Stimulated activated CD4-positive, alpha-beta T cell treated with anti-CD3 and anti-CD28 coated beads, Interleukin-15, amount 100 ng/mL, for 1 hour (primary cell): Measurements from ENCODE around the gene VANGL2.

Experiments used
- DNase-seq, 2 donors: peaks; one replicate each; pipeline ENCODE4 v3.0.0-alpha.2; 2020; ENCODE audit warnings: low read depth in 1 of 2, low spot score in 1 of 2

VANGL2 gene

DNA sequence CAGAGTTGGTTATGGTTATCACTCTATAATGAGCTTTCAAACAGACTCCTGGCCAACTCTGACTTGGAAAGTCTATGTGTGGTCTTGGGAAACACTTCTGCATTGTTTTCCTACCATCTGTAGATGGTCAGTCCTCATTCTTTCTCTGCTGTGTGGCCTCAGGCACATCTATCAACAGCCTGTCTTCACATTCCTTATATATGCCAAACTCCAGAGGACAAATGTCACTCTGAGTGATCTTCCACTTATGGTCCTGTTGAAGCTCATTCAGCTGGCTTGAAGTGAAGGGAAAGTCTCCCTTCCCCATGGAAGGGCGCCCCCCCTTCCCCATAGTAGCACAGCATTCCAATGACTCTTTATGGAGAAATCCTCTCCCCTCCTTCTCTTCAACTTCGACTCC lies 58.7 kb downstream of the VANGL2 start:
- no peak for DNase-seq

DNA sequence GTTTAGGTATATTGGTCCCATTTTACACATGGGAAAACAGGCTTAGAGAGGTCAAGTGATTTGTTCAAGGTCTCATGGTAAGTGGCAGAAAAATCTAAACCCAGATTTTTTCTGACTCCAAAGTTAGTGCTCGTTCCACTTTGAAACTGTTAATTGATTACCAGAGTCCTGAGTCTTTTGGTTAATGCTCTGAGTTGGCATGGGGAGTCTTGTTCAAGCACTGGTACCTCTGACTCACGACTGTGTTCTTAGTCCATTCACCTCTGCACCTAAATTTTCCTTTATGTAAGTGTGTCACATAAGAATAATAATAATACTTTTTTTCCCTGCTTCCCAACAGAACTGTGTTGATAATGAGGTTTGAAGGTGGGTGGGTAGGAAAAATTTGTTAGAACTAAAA lies 59.3 kb downstream of the VANGL2 start:
- DNase-seq = no peak

GRCh38 chr1:160460214-160460642 lies 59.9 kb downstream of the VANGL2 start:
- no peak for DNase-seq

DNA sequence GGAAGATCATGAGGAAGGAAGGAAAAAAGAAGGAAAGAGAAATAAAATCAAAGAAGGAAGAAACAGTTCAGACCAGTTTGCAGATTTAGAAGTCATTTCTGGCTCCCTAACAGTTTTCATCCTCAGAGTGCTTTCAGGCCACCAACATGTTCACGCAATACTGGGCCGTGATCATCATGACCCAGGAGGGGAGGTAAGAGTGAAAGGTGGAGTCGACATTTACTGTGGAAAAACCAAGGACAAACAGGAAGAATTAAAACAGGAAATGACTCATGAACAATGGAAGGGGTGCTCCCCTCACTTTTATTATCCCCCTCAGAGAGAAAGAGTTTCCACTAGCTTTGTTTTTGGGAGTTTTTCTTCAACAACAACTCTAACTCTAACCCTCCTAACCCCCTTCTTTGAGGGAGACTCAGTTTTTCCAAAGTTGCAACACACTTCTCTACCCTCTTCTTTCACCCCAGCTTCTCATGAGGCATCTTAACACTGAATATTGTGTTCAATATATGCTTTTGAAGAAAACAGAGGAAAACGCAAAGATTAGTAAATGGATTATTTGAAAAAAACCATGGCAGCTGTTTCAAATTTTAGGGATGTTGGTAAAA lies 60.4 kb downstream of the VANGL2 start:
- no peak for DNase-seq

DNA sequence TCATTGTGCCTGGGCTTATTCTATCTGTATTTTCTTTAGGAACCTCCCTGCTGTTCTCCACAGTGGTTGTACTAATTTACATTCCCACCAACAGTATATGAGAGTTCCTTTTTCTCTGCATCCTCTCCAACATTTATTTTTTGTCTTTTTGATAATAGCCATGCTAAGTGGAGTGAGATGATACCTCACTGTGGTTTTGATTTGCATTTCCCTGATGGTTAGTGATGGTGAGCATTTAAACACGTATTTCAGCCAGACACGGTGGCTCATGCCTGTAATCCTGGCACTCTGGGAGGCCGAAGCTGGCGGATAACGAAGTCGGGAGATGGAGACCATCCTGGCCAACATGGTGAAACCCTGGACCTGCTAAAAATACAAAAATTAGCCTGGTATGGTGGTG lies 64.8 kb downstream of the VANGL2 start:
- DNase-seq = no peak

DNA sequence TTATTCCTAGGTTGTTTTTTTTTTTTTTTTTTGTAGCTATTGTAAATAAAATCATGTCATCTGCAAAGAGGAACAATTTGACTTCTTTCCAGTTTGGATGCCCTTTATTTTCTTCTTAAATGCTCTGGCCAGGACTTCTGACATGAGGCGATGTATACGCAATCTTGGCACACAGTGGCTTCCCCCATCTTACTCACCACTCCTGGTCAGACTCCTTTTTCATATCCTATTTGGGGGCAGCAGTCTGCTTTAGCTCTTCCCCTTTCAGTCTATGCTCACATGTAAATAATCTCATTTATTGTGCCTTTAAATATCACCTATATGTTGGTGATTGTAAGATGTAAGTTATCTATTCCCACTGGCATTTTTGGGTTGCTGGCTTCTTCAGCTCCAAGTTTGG lies 66.6 kb downstream of the VANGL2 start:
- DNase-seq = no peak

DNA sequence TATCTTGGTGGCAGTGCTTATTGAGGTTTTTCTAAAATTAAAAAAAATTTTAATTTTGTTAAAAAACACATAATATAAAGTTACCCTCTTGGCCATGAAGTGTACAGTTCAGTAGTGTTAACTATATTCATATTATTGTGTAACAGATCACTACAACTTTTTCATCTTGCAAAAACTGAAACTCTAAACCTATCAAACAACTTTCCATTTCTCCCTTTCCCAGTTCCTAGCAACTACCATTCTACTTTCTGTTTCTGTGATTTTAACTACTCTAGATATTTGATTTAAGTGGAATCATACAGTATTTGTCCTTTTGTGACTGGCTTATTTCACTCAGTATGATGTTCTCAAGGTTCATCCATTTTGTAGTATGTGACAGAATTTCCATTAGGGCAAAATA lies 67.2 kb downstream of the VANGL2 start:
- no peak for DNase-seq

DNA sequence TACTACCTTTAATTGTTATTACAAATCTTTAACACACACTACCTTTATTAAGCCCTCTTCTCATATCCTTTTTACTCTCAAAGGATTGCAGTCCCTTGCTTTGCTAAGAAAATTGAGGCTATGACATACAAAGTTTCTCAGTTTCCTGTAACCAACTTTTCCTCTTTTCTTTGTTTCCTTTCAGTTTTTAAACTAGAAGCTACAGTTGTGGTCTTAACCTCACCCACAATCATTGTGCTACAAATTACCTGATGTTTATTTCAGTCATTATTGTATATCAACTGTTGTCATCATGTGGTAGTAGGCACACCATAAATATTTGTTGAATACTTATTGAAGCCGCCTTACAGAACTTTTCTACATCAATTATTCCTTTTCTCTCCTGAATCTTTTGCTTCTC lies 70.9 kb downstream of the VANGL2 start:
- no peak for DNase-seq

DNA sequence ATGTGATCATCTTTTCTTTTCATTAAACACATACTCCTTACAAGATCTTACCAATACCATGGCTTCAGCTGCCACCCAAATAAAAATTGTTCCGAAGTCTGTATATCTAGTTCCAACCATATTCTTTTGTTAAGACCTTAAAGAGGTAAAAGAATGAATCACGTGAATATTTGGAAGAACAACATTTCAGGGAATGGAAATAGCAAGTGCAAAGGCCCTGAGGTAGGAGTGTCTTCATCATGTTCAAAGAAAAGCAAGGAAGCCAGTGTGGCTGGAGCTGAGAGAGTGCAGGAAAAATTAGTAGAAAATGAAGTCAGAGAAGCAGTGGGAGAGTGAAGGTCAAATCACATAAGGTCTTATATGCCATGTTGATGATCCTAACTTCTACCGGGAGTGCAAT lies 71.7 kb downstream of the VANGL2 start:
- DNase-seq = no peak

DNA sequence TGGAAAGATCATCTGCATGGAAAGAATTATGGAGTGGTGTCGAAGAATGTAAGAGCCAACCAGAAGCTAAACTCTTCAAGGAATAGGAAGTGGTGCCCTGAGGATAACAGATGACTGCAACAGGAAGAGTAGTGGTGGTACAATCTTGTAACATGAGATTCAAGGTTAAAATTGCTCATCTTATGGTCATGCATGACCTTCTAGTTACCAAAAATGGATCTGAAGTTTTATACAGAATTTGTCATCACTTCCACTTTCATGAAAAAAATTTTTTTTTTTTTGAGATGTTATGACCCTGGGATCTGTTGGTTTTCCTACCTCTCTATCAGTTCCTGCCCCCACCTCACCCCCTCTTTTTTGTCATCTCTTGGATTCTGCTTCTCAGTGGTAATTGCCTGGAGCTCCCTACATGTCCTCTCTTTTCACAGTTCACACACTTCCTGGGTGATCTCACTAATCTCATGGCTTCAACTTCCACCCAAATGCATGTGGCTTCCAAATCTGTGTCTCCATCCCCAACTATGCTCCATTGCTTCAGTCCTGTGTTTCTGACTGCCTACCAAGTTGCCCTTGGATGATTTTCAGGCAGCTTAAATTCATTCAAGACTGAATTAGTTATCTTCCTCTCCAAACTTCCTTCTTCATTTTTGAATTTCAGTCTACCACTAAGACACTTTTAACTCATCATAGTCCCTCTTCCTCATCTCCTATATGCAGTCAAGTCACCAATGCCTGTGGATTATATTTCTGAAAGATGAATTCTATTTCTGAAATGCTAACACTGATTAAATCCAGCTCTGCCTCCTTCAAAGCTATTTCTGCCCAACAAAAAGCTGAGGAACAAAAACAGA lies 74.3 kb downstream of the VANGL2 start:
- no peak for DNase-seq
